HCT116 (cell line): ENCODE measurements around the gene CPNE2. TPM values are rescaled to one million over a fixed set of nuclear protein-coding genes. Genes with fewer than 3 reads are reported as not detected.

Source experiments
- ATF3 ChIP-seq: IDR thresholded peaks from 2 replicates; pipeline ENCODE4 v1.6.1; 2012
- CEBPB ChIP-seq: IDR thresholded peaks from 2 replicates; pipeline ENCODE4 v1.6.1; 2012; ENCODE audit warnings: low read depth
- EGR1 ChIP-seq: IDR thresholded peaks from 2 replicates; pipeline ENCODE4 v1.6.1; 2012; ENCODE audit warnings: low read depth
- ELF1 ChIP-seq: IDR thresholded peaks from 2 replicates; pipeline ENCODE4 v1.6.1; 2012; ENCODE audit warnings: low read depth, borderline replicate concordance
- FOSL1 ChIP-seq: IDR thresholded peaks from 2 replicates; pipeline ENCODE4 v1.6.1; 2012; ENCODE audit warnings: low read depth
- POLR2AphosphoS5 ChIP-seq: IDR thresholded peaks from 2 replicates; pipeline ENCODE4 v1.6.1; 2011; ENCODE audit warnings: mild to moderate bottlenecking, low read depth, low read length, moderate library complexity
- REST ChIP-seq: IDR thresholded peaks from 2 replicates; pipeline ENCODE4 v1.6.1; 2012; ENCODE audit warnings: low read depth
- YY1 ChIP-seq: IDR thresholded peaks from 2 replicates; pipeline ENCODE4 v1.6.1; 2011; ENCODE audit warnings: low read length, low read depth, moderate library complexity, mild to moderate bottlenecking; ENCODE audit not compliant: insufficient replicate concordance; ENCODE audit errors: extremely low read depth
- ZNF274 ChIP-seq: fragments of 200-500 bp; sonication (Bioruptor generic); IDR thresholded peaks from 2 replicates; pipeline ENCODE4 v1.6.1; 2014; ENCODE audit warnings: mild to moderate bottlenecking, low read depth, low read length, inconsistent platforms
- total RNA-seq: library from RNA; stranded (reverse); gene quantifications from one replicate; pipeline ENCODE4 v1.2.1, GENCODE V29; 2021; ENCODE audit not compliant: unreplicated experiment

CPNE2 gene
- total RNA-seq, 1 experiment from 2014 or later: 31.2 TPM

GRCh38 chr16:57185945-57186871 lies 93.8 kb downstream of the CPNE2 start, which contains the start of the genes PSME3IP1 and RSPRY1 (continued):
- TF ChIP-seq ZNF274 (no peak), EGR1 (peak; percentile 94), FOSL1 (no peak), YY1 (peak; percentile 89), CEBPB (no peak), POLR2AphosphoS5 (peak; percentile 64; the same call in 1 of the 2 replicates), REST (no peak), ATF3 (no peak), ELF1 (peak; percentile 78)
